ENCODE data around the gene RICTOR. TPM values are rescaled to one million over a fixed set of nuclear protein-coding genes. Genes with fewer than 3 reads are reported as not detected.

The RICTOR gene
- total and polyA plus RNA-seq, 2 donors (not counting 3 experiments of a cell fraction or from before 2014, with no cell fraction given): 9.2 to 38.0 TPM

GRCh38 chr5:39068099-39068498 lies 6.1 kb downstream of the RICTOR start:
- ChIA-PET POLR2A (no interaction called here), CTCF (no interaction called here)
- Histone ChIP-seq H3K9ac (replicated peaks; ENCODE audit: extremely low read depth, insufficient read depth, low read length) (no peak overlapping the region), H3K36me3 (ENCODE audit: control insufficient read depth in 2 of 2, extremely low read depth in 1 of 2, insufficient read depth in 2 of 2, low read length in 2 of 2) (peaks cover 0 to 1% of the 10 kb centered on the region in 2 experiments), H3K79me2 (ENCODE audit: control insufficient read depth, insufficient read depth, low read length) (peaks cover 90% of the 10 kb centered on the region), H3K9me3 (replicated peaks; ENCODE audit: control insufficient read depth, insufficient read depth, low read length) (no peaks in the 10 kb centered on the region), H3K4me3 (replicated peaks in 1 of 3; ENCODE audit: insufficient read depth in 1 of 3, low read depth in 1 of 3, low read length in 3 of 3) (no peak overlapping the region), H4K20me1 (replicated peaks; ENCODE audit: control insufficient read depth, extremely low read depth, insufficient read depth, low read length) (peaks cover 5% of the 10 kb centered on the region), H3K27me3 (ENCODE audit: control insufficient read depth in 2 of 2, insufficient read depth in 2 of 2, low read length in 2 of 2) (no peaks in the 10 kb centered on the region), H3K4me2 (ENCODE audit: insufficient read depth, low read length) (no peak overlapping the region), H3K4me1 (ENCODE audit: control insufficient read depth, extremely low read depth, insufficient read depth, low read length) (peaks cover 11% of the 10 kb centered on the region), H3K27ac (ENCODE audit: insufficient read depth, low read depth, low read length) (no peak overlapping the region), H3K9me1 (replicated peaks; ENCODE audit: control insufficient read depth, extremely low read depth, insufficient read depth, low read length) (no peaks in the 10 kb centered on the region), H2AFZ (ENCODE audit: low read depth, low read length) (no peak overlapping the region)
- intact Hi-C loops (cut with micrococcal nuclease) (no loop called here), dilution Hi-C loops (cut with MboI; ENCODE audit: extremely low pct_ligation_motif_present, low sequenced_read_pairs) (no loop called here)
- FAIRE-seq: no peak
- no peak for DNase-seq (ENCODE audit: low read depth, low spot score)
- TF ChIP-seq EZH2 (IDR thresholded peaks at IDR 0.05; ENCODE audit: borderline replicate concordance, low read depth, low read length, severe bottlenecking): no peak
- TF ChIP-seq POLR2A (IDR thresholded peaks at IDR 0.05; ENCODE audit: low read depth, low read length): no peak
- TF ChIP-seq JUN (IDR thresholded peaks at IDR 0.05; ENCODE audit: borderline replicate concordance, insufficient read depth, insufficient read length, low read depth): no peak
- TF ChIP-seq MYC (IDR thresholded peaks at IDR 0.05; ENCODE audit: low read depth, low read length): no peak
- TF ChIP-seq GATA2 (IDR thresholded peaks at IDR 0.05; ENCODE audit: insufficient read depth, insufficient read length, low read depth, low read length): no peak
- no peak for TF ChIP-seq CTCF (IDR thresholded peaks at IDR 0.05; ENCODE audit: extremely low read depth in 1 of 2, insufficient read depth in 1 of 2, low read depth in 1 of 2, low read length in 2 of 2)
- no peak for TF ChIP-seq FOS (IDR thresholded peaks at IDR 0.05; ENCODE audit: borderline replicate concordance, insufficient read depth, low read length)
- no peak for TF ChIP-seq MAX (IDR thresholded peaks at IDR 0.05; ENCODE audit: insufficient read depth, insufficient read length)
- no peak for TF ChIP-seq POLR2AphosphoS5 (IDR thresholded peaks at IDR 0.05; ENCODE audit: insufficient read depth, low read depth, low read length)
- BruUV-seq (replicated peaks): no TSS peak
